Vagina (tissue), 2 donors: ENCODE measurements around the gene CNTN5. TPM values are rescaled to one million over a fixed set of nuclear protein-coding genes. Genes with fewer than 3 reads are reported as not detected.

Experiments used
- DNase-seq, 2 donors: peaks; one replicate each; pipeline ENCODE4 v3.0.0-alpha.2; 2017; ENCODE audit errors: extremely low spot score in 2 of 2
- H3K27ac ChIP-seq: fragments of 200-600 bp; sonication (generic); one replicate; pipeline ENCODE4 v1.5.1; 2019
- H3K27me3 ChIP-seq: fragments of 200-600 bp; sonication (generic); one replicate; pipeline ENCODE4 v1.5.1; 2019
- H3K36me3 ChIP-seq, 2 donors: fragments of 200-600 bp; sonication (generic); one replicate each; pipeline ENCODE4 v1.5.1; 2017 to 2019
- H3K4me1 ChIP-seq: fragments of 200-600 bp; sonication (generic); one replicate; pipeline ENCODE4 v1.5.1; 2019
- H3K4me3 ChIP-seq, 2 donors: fragments of 200-600 bp; sonication (generic); 1 replicate in 1 of 2; 2 replicates in 1 of 2; pipeline ENCODE4 v1.5.1; 2016 to 2019
- H3K9me3 ChIP-seq: fragments of 200-600 bp; sonication (generic); one replicate; pipeline ENCODE4 v1.5.1; 2019
- CTCF ChIP-seq, 3 experiments: fragments of 450-650 bp in 2 of 3; fragments of 200-600 bp in 1 of 3; sonication (generic) in 1 of 3; IDR thresholded peaks; one replicate each; pipeline ENCODE4 v1.5.1; 2017 to 2019; ENCODE audit warnings: antibody characterized with exemption in 3 of 3, mild to moderate bottlenecking in 2 of 3, moderate library complexity in 2 of 3
- POLR2A ChIP-seq, 2 donors: fragments of 450-650 bp; IDR thresholded peaks; one replicate each; pipeline ENCODE4 v1.6.1; 2017; ENCODE audit warnings: antibody characterized with exemption in 2 of 2, mild to moderate bottlenecking in 2 of 2, moderate library complexity in 2 of 2
- POLR2AphosphoS5 ChIP-seq, 2 donors: sonication (generic); formaldehyde crosslinking; IDR thresholded peaks; one replicate each; pipeline ENCODE4 v1.9.0; 2017; ENCODE audit warnings: antibody characterized with exemption in 2 of 2, mild to moderate bottlenecking in 2 of 2, low read depth in 1 of 2; ENCODE audit not compliant: insufficient read depth in 1 of 2
- intact Hi-C: fragments of 100-400 bp; cut with DNase I; formaldehyde crosslinking; loops from one replicate; pipeline ENCODE4 v1.15.1; 2023
- total RNA-seq: library from RNA; depleted of rRNA; stranded (reverse); fragments of >200 nt; gene quantifications from one replicate; pipeline ENCODE4 v1.2.3, GENCODE V29; 2016

Gene CNTN5
- total RNA-seq, 1 donor from 2014 or later = 0.25 TPM

- Histone ChIP-seq H3K27ac (no peak overlapping the region), H3K9me3 (no peaks in the 10 kb centered on the region), H3K4me1 (no peaks in the 10 kb centered on the region), H3K27me3 (no peaks in the 10 kb centered on the region), H3K36me3 (no peaks in the 10 kb centered on the region), H3K4me3 (no peak overlapping the region)
- intact Hi-C loops = no loop called here
- TF ChIP-seq CTCF (IDR thresholded peaks at IDR 0.05) (no peak), POLR2AphosphoS5 (IDR thresholded peaks at IDR 0.05; ENCODE audit: insufficient read depth in 1 of 2, low read depth in 1 of 2) (no peak), POLR2A (IDR thresholded peaks at IDR 0.05) (no peak)
- no peak for DNase-seq
Measured at GRCh38 chr11:99307510-99308088, 286.9 kb downstream of the CNTN5 start.

GRCh38 chr11:99311870-99312269 lies 291.1 kb downstream of the CNTN5 start:
- Histone ChIP-seq H3K4me1 (no peaks in the 10 kb centered on the region), H3K9me3 (no peaks in the 10 kb centered on the region), H3K36me3 (no peaks in the 10 kb centered on the region), H3K27ac (no peak overlapping the region), H3K27me3 (no peaks in the 10 kb centered on the region), H3K4me3 (no peak overlapping the region)
- TF ChIP-seq CTCF (IDR thresholded peaks at IDR 0.05) (no peak), POLR2AphosphoS5 (IDR thresholded peaks at IDR 0.05; ENCODE audit: insufficient read depth in 1 of 2, low read depth in 1 of 2) (no peak), POLR2A (IDR thresholded peaks at IDR 0.05) (no peak)
- DNase-seq = no peak
- intact Hi-C loops = no loop called here

GRCh38 chr11:99316776-99317520 lies 296.2 kb downstream of the CNTN5 start:
- no peak overlapping the region for H3K27ac ChIP-seq
- DNase-seq = no peak
- no peaks in the 10 kb centered on the region for H3K4me1 ChIP-seq
- H3K4me3 ChIP-seq = no peak overlapping the region
- intact Hi-C loops = no loop called here
- TF ChIP-seq POLR2A (IDR thresholded peaks at IDR 0.05) = no peak
- TF ChIP-seq CTCF (IDR thresholded peaks at IDR 0.05) = no peak
- TF ChIP-seq POLR2AphosphoS5 (IDR thresholded peaks at IDR 0.05; ENCODE audit: insufficient read depth in 1 of 2, low read depth in 1 of 2) = no peak
- H3K36me3 ChIP-seq = no peaks in the 10 kb centered on the region
- no peaks in the 10 kb centered on the region for H3K27me3 ChIP-seq
- no peaks in the 10 kb centered on the region for H3K9me3 ChIP-seq

- Histone ChIP-seq H3K36me3 (no peaks in the 10 kb centered on the region), H3K27ac (no peak overlapping the region), H3K4me1 (no peaks in the 10 kb centered on the region), H3K4me3 (no peak overlapping the region), H3K9me3 (no peaks in the 10 kb centered on the region), H3K27me3 (no peaks in the 10 kb centered on the region)
- TF ChIP-seq POLR2A (IDR thresholded peaks at IDR 0.05) (no peak), POLR2AphosphoS5 (IDR thresholded peaks at IDR 0.05; ENCODE audit: insufficient read depth in 1 of 2, low read depth in 1 of 2) (no peak), CTCF (IDR thresholded peaks at IDR 0.05) (no peak)
- no peak for DNase-seq
- intact Hi-C loops = no loop called here
Measured at GRCh38 chr11:99320769-99321290, 300.1 kb downstream of the CNTN5 start.

- H3K36me3 ChIP-seq = no peaks in the 10 kb centered on the region
- H3K4me3 ChIP-seq = no peak overlapping the region
- no peaks in the 10 kb centered on the region for H3K9me3 ChIP-seq
- no peaks in the 10 kb centered on the region for H3K27me3 ChIP-seq
- no peak overlapping the region for H3K27ac ChIP-seq
- DNase-seq = no peak
- TF ChIP-seq POLR2A (IDR thresholded peaks at IDR 0.05) = no peak
- no peaks in the 10 kb centered on the region for H3K4me1 ChIP-seq
- intact Hi-C loops = no loop called here
Measured at GRCh38 chr11:99325847-99326246, 305.1 kb downstream of the CNTN5 start.
